IMR-90 (cell line): ENCODE data around the gene GNAI1.

Experiments
- BHLHE40 ChIP-seq: fragments of 150-350 bp; IDR thresholded peaks from 2 replicates; pipeline ENCODE4 v1.6.1; 2016; ENCODE audit warnings: mild to moderate bottlenecking, low read depth, low read length
- CEBPB ChIP-seq: IDR thresholded peaks from 2 replicates; pipeline ENCODE4 v1.6.1; 2012; ENCODE audit warnings: low read depth, low read length, improper control_type of control experiment
- FOS ChIP-seq: fragments of 150-350 bp; IDR thresholded peaks from 2 replicates; pipeline ENCODE4 v1.6.1; 2016; ENCODE audit warnings: low read depth, low read length
- MAFK ChIP-seq: IDR thresholded peaks from 2 replicates; pipeline ENCODE4 v1.6.1; 2012; ENCODE audit warnings: low read depth, low read length, improper control_type of control experiment
- MAZ ChIP-seq: IDR thresholded peaks from 2 replicates; pipeline ENCODE4 v1.6.1; 2012; ENCODE audit warnings: low read depth, mild to moderate bottlenecking, low read length, improper control_type of control experiment, moderate library complexity, borderline replicate concordance
- MXI1 ChIP-seq: IDR thresholded peaks from 2 replicates; pipeline ENCODE4 v1.6.1; 2012; ENCODE audit warnings: low read depth, mild to moderate bottlenecking, low read length, moderate library complexity, borderline replicate concordance
- NFE2L2 ChIP-seq: fragments of 150-350 bp; IDR thresholded peaks from 2 replicates; pipeline ENCODE4 v1.6.1; 2016; ENCODE audit warnings: low read depth, mild to moderate bottlenecking, low read length
- POLR2A ChIP-seq: IDR thresholded peaks from 2 replicates; pipeline ENCODE4 v1.6.1; 2012; ENCODE audit warnings: mild to moderate bottlenecking, low read depth, low read length
- RAD21 ChIP-seq: IDR thresholded peaks from 2 replicates; pipeline ENCODE4 v1.6.1; 2012; ENCODE audit warnings: low read length, improper control_type of control experiment
- RFX5 ChIP-seq: IDR thresholded peaks from 2 replicates; pipeline ENCODE4 v1.8.0; 2012; ENCODE audit warnings: low read depth, mild to moderate bottlenecking, low read length, moderate library complexity
- SMC3 ChIP-seq: fragments of 150-350 bp; IDR thresholded peaks from 2 replicates; pipeline ENCODE4 v1.6.1; 2016; ENCODE audit warnings: low read depth, mild to moderate bottlenecking, antibody characterized with exemption, low read length, moderate library complexity
- TF ChIP-seq, protein P1 (sequence below): conservative IDR thresholded peaks from 2 replicates; pipeline ENCODE4 v1.5.1; 2012; ENCODE audit warnings: mild to moderate bottlenecking, low read depth, low read length, improper control_type of control experiment
- TF ChIP-seq, protein P2 (sequence below): fragments of 150-350 bp; IDR thresholded peaks from 2 replicates; pipeline ENCODE4 v1.6.1; 2016; ENCODE audit warnings: low read depth, mild to moderate bottlenecking, low read length, moderate library complexity, borderline replicate concordance
- TF ChIP-seq, protein P3 (sequence below): fragments of 150-350 bp; IDR thresholded peaks from 2 replicates; pipeline ENCODE4 v1.6.1; 2017; ENCODE audit warnings: mild to moderate bottlenecking, antibody characterized with exemption, low read length, low read depth

DNA sequence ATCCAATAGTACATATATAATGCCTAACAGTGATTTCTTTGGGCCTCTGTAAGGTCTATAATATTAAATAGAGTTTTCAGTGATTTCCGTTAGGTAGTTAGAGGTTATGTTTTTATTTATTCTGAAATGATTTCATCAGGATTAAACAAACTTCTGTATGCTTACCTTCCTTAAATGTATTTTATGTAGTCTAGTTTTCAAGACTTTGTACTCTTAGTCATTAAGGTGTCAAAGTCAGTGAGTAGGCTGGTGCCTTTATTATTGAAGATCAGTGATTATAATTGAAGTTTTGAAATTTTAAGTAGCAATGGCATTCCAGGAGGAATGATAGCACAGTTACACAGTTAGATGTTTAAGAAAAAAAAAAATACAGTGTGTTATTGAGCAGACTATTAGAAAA, 20.7 kb downstream of the GNAI1 start:
- TF ChIP-seq MAFK (no peak), RAD21 (no peak), SMC3 (no peak), POLR2A (no peak), CEBPB (no peak), FOS (no peak), RFX5 (no peak), NFE2L2 (no peak), MXI1 (no peak), MAZ (no peak), BHLHE40 (no peak)
- TF ChIP-seq, protein P1, sequence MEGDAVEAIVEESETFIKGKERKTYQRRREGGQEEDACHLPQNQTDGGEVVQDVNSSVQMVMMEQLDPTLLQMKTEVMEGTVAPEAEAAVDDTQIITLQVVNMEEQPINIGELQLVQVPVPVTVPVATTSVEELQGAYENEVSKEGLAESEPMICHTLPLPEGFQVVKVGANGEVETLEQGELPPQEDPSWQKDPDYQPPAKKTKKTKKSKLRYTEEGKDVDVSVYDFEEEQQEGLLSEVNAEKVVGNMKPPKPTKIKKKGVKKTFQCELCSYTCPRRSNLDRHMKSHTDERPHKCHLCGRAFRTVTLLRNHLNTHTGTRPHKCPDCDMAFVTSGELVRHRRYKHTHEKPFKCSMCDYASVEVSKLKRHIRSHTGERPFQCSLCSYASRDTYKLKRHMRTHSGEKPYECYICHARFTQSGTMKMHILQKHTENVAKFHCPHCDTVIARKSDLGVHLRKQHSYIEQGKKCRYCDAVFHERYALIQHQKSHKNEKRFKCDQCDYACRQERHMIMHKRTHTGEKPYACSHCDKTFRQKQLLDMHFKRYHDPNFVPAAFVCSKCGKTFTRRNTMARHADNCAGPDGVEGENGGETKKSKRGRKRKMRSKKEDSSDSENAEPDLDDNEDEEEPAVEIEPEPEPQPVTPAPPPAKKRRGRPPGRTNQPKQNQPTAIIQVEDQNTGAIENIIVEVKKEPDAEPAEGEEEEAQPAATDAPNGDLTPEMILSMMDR: no peak
- TF ChIP-seq, protein P2, sequence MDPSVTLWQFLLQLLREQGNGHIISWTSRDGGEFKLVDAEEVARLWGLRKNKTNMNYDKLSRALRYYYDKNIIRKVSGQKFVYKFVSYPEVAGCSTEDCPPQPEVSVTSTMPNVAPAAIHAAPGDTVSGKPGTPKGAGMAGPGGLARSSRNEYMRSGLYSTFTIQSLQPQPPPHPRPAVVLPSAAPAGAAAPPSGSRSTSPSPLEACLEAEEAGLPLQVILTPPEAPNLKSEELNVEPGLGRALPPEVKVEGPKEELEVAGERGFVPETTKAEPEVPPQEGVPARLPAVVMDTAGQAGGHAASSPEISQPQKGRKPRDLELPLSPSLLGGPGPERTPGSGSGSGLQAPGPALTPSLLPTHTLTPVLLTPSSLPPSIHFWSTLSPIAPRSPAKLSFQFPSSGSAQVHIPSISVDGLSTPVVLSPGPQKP: no peak
- TF ChIP-seq, protein P3, sequence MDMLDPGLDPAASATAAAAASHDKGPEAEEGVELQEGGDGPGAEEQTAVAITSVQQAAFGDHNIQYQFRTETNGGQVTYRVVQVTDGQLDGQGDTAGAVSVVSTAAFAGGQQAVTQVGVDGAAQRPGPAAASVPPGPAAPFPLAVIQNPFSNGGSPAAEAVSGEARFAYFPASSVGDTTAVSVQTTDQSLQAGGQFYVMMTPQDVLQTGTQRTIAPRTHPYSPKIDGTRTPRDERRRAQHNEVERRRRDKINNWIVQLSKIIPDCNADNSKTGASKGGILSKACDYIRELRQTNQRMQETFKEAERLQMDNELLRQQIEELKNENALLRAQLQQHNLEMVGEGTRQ: no peak
